GM03348 (cell line): Measurements from ENCODE around the gene HS3ST2.
"Not testable (repeated sequence)": the region's sequence is repeated elsewhere in the genome, so short reads cannot be mapped to it uniquely, and the experiment has no call there.

ENCODE experiments used
- DNase-seq: peaks from one replicate; pipeline ENCODE4 v3.0.0; 2012; ENCODE audit warnings: low spot score

The HS3ST2 gene

DNA sequence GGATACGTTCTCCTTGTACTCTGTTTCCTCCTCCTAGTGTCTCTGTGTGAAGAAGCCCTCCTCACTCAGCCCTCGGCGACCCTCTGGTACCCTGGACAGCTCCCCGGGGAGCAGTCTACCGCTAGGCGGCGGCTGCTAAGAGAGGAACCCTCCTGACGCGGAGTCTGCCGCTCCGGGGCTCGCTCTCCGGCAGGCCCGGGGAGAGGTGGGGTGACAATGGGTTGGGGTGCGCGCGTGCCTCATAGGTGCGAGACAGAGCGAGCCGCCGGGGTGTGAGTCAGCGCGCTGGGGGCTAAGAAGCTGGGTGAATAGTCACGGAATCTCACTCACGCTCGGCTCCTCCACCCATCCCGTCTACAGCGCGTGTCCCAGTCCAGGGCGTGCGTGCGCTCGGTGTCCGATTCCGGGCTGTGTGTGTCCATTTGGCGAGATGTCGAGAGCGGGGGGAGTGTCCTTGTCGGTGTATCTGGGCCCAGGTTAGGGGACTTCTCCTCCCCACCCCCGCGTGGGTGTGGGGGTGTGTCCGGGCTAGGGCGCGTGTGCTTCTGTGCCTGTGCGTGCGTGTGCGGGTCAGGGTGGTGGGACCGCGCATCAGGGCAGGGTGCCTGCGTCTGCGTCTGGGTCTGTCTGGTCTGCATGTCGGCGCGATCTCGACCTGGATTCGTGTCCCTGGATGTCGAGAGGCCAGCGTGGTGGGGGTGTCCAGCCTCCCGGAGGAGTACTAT is 577 bp upstream of the HS3ST2 start:
- peak; percentile 63 for DNase-seq

DNA sequence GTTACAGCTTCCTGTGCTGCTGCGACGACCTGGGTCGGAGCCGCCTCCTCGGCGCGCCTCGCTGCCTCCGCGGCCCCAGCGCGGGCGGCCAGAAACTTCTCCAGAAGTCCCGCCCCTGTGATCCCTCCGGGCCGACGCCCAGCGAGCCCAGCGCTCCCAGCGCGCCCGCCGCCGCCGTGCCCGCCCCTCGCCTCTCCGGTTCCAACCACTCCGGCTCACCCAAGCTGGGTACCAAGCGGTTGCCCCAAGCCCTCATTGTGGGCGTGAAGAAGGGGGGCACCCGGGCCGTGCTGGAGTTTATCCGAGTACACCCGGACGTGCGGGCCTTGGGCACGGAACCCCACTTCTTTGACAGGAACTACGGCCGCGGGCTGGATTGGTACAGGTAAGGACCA is 746 bp downstream of the HS3ST2 start:
- no peak for DNase-seq

DNA sequence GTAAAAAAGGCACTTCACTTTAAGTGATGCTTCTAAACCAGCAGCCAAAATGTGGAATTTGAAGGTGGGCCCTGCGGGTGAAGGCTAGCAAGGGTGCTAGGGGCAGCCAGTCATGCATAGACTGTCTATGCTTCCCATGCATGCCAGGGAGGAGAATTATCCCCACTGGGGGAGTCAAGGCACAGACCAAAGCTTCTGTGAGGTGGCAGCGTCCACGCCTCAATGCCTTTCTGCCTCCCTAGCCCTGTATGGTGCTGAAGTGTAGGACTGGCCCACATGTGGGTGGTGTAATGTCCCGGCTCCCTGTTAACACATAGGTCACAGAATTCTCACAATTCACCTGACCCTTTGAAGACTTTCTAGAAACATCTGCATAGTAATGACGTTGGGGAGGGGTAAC is 1.9 kb downstream of the HS3ST2 start:
- no peak for DNase-seq

DNA sequence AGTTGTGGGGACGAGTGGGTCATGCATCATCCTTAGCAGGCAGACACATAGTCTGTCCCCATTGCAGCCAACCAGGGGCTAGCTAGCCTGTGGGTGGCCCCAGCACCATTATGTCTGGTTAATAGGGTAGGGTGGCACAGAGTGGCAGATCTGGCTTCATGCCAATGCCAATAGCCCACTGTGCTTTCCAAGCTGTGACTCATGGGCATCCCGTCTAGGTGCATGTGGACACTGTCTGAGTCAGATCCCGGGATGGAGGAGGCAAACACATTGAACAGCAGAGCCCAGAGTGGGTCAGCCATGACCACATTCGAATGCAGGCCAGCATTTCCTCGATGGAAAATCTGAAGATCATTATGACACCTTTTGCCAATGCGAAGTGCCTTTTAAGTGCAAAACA is 2.5 kb downstream of the HS3ST2 start:
- DNase-seq, result no peak

DNA sequence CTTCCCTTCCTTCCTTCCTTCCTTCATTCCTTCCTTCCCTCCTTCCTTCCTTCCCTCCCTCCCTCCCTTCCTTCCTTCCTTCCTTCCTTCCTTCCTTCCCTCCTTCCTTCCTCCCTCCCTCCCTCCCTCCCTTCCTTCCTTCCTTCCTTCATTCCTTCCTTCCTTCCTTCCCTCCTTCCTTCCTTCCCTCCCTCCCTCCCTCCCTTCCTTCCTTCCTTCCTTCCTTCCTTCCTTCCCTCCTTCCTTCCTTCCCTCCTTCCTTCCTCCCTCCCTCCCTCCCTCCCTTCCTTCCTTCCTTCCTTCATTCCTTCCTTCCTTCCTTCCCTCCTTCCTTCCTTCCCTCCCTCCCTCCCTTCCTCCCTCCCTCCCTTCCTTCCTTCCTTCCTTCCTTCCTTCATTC is 4.8 kb downstream of the HS3ST2 start:
- not testable (repeated sequence) for DNase-seq

DNA sequence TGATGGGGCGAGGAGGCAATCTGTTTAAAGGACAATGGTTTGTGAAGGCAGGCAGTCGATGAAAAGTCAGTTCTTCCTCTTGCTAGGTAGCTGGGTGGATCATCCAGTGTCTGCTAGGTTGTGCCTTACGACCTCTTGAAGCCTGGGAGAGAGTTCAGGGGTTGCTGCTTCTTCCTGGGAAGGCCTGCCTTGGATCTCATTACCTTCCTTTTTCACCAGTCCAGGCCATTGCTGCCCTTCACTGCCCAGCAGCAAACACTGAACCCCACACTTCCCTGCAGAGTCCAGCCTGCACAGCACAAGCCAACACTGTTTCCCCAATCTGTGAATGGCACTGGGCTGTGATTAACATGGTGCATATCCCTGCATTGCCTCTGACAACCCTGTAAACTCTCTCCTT is 24.7 kb downstream of the HS3ST2 start:
- no peak for DNase-seq

DNA sequence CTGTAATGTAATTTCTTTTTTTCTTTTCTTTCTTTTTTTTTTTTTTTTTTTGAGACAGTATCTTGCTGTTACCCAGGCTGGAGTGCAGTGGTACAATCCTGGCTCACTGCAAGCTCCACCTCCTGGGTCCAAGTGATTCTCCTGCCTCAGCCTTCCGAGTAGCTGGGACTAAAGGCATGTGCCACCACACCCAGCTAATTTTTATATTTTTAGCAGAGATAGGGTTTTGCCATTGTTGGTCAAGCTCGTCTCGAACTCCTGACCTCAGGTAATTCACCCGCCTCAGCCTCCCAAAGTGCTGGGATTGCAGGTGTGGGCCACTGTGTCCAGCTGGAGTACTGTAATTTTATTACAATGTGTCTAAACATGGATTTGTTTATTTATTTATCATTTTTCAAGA is 28.1 kb downstream of the HS3ST2 start:
- DNase-seq, result not testable (repeated sequence)

DNA sequence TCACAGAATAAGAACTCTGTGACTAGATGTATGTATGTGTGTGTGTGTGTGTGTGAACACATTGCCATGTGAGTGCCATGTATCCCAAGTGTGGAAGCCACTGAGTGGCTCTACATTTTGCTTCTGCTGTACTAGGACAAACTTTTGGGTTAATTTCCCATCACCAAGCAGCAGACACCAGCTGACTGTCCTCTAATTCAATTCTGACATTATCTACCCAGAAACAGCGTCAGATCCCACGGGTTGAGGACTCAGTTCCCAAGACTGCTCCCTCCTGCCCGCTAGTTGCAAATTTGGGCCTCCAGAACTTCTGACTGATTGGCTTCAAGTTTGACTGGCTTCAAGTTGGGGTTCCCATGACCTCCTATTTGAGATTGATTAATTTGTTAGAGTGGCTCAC is 29.2 kb downstream of the HS3ST2 start:
- DNase-seq, result no peak

DNA sequence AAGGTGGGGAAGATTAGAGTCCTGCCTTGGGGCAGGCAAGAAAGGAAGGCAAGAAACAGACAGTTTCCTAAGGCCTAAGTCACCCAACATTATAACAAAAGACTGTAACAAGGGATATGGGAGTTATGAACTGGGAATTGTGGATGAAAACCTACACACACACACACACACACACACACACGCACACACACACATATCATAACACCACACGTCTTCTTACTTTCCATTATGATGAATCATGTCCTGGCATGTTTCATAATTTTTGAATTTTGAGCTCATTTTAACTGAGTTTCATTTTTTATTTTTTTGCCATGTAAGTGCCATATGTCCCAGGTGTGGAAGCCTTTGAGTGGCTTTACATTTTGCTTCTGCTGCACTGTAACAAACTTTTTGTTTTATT is 29.9 kb downstream of the HS3ST2 start:
- no peak for DNase-seq

DNA sequence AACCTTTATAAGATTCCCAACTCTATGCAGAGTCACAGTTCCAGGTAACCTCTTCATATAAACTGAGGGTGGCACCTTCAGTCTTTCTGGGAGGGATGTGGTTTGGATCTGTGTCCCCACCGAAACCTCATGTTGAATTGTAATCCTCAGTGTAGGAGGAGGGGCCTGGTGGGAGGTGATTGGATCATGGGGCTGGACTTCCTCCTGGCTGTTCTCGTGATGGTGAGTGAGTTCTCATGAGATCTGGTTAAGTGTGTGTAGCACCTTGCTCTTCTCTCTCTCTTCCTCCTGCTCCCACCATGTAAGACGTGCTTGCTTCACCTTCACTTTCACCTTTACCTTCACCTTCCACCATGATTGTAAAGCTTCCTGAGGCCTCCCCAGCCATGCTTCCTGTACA is 30.5 kb downstream of the HS3ST2 start:
- no peak for DNase-seq

DNA sequence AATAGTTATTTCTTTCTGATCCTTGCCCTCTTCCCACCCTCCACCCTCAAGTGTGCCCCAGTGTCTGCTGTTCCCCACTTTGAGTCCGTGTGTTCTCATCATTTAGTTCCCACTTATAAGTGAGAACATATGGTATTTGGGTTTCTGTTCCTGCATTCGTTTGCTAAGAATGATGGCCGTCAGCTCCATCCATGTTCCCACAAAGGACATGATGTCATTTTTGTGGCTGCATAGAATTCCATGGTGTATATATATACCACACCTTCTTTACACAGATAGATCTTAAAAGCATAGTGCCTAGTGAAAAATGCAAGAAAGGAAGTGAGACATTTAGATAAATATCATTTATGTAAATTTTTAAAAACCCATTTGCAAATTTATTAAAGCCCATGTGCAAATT is 33.1 kb downstream of the HS3ST2 start:
- DNase-seq, result no peak

DNA sequence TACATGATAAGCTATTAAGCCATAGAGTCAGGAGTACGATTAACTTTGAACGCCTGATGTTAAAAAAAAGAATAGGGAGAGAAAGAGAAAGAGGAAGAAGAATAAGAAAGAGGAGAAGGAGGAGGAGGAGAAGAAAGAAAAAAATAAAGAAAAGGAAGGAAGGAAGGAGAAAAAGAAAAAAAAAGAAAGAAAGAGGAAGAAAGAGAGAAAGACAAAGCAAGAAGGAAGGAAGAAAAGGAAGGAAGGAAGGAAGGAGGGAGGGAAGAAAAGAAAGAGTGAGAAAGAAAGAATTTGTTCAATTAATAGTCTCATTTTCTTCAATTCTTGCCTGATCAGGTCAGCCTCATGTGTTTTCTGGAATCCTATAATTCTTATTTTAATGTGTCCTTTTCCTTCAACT is 33.7 kb downstream of the HS3ST2 start:
- DNase-seq, result no peak

DNA sequence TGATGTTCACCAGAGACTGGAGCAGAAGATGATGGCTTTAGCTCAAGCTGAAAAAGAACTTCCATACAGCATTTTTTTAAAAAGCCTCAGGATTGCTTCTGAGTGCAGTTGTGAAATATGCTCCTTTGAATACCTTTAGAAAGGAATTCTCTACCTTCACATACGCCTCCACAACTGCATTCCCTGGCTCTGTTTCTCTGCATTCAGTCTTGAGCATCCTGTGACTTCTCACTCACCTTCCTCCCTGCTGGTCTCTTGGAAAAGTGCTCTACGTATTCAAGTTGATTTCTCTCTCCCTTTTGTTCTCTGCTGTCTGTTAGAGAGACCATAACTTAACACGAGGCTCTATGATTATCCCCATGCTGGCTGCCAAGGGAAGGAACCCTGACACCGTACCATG is 34.5 kb downstream of the HS3ST2 start:
- DNase-seq, result no peak

DNA sequence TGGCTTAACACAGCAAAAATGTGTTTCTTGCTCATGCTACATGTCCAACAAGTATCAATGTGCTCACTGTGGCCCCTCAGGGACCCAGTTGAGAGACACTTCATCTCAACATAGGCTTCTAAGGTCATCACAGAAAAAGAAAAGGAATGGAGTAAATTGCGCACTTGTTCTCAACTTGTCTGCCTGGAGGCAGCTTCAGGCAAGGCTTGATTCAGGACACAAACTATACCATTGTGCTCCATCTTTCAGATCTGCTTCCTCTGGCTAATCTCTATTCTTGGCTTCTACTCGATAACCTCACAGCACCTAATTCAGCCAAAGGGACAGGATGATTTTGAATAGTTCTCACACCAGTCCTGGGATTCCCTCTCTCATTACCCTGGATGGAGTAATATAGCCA is 35.6 kb downstream of the HS3ST2 start:
- no peak for DNase-seq

DNA sequence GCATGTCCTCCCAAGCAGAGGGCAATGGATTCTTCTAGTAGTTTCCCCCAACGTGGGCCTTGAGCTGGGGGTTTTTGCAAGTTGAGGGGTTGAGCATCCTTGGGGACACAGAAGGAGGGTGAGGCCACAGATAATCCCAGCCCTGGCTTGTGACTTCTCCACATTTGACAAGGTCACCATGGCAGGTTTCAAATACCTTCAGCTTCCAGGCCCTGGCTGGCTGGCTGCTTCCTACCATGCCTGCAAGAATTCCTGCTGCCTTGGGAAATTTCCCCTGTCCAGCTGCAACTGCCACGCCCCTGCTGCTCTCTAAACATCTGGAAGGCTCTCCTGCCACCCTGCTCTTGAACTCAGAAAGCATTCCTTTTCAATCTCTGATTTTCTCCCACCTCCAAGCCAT is 41.3 kb downstream of the HS3ST2 start:
- DNase-seq, result no peak

DNA sequence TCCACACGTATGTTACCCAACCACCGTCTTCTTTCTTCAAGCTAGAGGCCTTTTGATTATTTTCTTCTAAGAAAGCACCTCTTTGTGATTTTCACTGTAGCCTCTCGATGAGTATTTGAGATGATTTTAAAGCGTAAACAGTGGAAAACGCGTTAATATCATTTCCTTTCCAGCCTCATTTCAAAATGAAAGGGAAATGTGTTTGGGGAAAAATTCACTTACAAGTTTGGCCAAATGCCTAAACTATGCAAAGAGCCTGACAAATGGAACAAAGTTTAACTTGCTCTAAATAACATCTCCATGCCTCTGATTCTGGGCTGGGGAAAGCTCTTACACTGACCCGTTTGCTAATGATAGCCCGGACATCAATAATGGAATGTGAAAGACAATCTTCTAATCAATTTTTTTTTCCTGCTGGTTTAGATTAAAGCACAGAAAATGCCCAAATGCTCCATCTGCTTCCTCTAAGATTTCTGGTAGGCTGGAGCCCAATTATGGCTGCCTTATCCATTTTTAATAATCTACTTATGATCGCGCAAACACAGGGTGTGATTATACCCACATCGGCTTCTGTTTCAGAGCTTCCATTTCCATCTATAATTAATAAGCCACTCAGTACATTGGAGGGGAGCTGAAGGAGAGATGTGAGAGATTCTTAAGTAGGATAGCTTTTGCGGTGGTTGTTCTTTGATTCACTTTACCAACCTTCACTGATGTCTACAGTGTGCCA is 43.5 kb downstream of the HS3ST2 start:
- DNase-seq, result no peak

DNA sequence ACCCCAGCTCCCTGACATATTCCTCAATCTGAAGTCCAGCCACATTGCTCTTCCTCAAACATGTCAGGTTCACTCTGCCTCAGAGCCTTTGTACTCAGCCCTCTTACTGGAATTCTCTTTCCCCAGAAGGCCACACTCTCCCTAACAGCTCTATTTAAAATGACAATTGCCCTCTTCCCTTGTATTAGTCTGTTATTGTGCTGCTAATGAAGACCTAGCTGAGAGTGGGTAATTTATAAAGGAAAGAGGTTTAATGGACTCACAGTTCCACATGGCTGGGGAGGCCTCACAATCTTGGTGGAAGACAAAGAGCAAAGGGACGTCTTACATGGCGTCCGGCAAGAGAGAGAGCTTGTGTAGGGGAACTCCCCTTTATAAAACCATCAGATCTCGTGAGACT is 46.0 kb downstream of the HS3ST2 start:
- DNase-seq, result no peak

DNA sequence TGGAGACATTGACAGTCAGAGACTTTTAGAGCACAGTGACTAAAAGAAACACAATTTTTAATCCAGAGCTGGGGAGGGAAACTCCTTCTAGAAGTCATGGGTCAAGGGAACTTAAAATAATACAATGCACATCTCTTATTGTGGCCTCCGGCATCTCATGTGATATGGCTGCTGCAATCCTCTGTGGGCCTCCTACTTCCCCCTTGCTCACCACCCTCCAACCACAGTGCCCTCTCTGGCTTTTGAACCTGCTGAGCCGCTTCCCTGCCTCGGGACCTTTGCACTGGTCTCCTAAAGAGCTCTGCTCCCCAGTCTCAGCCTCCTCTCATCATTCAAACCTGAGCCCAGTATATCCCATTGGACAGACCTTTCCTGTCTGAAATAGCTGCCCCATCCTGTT is 47.6 kb downstream of the HS3ST2 start:
- no peak for DNase-seq

DNA sequence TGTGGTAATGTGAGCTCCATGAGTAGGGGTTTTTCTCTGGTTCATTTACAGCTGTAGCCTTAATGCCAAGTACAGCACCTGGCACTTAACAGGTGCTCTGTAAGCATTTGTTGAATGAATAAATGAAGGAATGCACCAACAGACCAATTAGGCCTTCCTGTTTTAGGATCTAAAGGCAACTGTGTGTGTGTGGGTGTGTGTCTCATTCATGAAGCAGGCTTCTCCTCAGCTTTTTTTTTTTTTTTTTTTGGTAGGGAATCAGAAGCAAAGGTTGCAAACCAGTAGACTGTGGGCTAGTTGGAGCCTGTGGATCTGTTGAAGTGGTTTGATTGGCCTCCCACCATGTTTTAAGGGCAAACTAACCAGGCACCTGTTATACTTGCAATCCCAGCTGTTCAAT is 48.1 kb downstream of the HS3ST2 start:
- no peak for DNase-seq

DNA sequence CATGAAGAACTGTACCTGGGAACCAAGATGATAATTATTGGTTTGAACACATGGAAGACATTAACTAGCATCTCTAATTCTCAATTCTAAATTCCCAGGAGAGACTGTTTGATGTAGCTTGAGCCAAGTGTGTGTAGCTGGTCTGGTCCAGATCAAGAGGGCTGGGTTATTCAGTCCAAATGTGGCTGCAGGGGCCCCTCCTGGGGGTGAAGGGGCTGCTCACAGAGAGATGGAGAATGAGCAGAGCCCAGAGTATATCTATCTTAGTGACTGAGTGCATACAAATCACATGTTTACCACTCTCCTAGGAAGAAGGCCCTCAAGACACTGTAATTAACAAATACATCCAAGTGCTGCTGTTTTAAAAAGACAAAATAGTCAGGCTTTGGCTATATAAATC is 50.4 kb downstream of the HS3ST2 start:
- no peak for DNase-seq

DNA sequence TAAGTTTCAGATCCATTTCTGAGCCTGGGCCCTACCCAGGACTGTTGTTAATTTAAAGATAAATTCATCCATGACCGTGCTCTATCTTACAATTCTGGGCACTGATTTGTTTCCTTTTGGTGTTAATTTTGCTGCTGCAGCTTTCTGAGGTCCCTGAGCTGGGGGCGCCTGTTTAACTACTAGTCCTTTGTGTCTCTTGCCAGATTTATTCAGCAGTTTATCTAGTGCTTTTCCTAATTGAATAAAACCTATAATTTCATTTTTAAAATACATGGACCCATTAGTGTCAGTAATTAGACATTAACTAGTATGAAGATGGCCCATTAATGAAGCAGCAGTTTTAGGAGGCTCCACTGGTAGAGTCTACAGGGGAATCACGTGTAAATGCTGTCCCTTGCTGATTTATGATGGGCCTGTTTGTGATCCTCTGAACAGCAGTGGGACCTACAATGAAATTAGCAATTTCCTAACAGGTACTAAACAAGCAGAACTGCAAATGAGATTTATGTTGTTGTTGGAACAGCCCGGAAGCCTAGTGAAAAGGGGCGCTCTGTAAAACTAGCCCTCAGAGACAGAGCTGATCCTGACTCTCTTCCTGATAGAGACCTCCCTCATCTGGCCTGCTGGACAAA is 54.7 kb downstream of the HS3ST2 start:
- no peak for DNase-seq

DNA sequence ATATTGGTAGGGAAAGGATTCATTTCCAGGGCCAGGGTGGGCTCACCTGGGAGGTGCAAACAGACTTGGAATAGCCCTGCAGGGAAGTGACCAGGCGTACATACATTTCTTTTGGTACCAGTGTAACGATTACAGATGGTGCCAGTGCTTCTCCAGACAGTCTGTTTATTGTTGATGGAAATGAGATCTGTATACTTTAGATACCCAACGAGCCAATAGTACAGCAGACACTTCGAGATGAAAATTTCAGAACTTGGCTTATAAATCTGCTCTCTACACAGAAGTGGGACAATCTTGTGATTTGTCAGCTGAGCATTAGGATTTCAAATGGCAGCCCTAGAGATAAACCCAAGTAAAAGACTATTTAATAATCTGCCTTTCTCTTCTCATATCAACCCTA is 57.9 kb downstream of the HS3ST2 start:
- no peak for DNase-seq

DNA sequence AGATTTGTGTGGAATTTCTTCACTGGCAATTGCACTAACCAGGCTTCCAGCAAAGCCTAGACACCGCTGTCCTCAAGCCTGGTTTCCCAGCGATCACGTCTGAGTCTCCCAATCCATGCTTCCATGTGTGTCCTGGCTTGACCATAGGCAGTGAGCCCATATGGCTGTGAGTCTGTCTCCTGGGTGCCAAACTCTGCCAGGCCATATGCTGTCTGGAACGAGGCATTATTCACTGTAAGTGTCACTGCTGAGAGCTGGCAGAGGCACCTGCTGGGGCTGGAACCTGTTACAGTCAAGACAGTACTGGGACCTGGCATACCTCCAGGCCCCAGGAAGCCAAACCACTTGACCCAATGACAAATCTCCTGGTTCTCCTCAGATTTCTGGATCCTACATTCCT is 60.4 kb downstream of the HS3ST2 start:
- DNase-seq, result no peak

DNA sequence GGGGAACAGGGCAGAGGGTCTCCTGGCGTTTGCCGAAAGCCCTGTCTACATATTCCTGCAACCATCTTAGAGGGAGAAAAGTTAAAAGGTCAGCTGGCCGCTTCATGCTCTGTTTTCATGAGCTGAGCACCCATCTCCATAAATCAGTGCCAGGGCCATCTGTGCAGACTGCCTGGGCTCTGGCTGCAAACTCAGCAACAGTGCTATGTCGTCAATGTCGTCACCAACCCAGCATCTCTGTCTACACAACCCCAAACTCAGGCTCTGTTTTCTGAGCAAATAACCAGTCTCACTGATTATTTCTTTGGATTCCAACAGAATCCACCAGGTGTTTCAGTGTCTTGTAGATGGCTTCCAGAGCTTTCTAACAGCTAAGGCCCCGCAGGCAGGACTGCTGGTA is 65.0 kb downstream of the HS3ST2 start:
- DNase-seq, result no peak
